Measurements from ENCODE around the gene BANK1.
A peak's percentile ranks its signal among the peaks of the same experiment; 100 is the strongest.

The BANK1 gene

GRCh38 chr4:101910786-101911373 lies 120.3 kb downstream of the BANK1 start:
- H3K4me3 ChIP-seq (ENCODE audit: low read depth, low read length), result no peak overlapping the region
- no peak for DNase-seq (ENCODE audit: low read depth)
- no peak for TF ChIP-seq CTCF (IDR thresholded peaks at IDR 0.05; ENCODE audit: control insufficient read depth, extremely low read depth, insufficient read depth)

GRCh38 chr4:101911616-101912015 lies 121.1 kb downstream of the BANK1 start:
- no peak overlapping the region for H3K4me3 ChIP-seq (ENCODE audit: low read depth, low read length)
- DNase-seq (ENCODE audit: low read depth), result no peak
- TF ChIP-seq CTCF (IDR thresholded peaks at IDR 0.05; ENCODE audit: control insufficient read depth, extremely low read depth, insufficient read depth), result no peak

GRCh38 chr4:101914761-101915160 lies 124.2 kb downstream of the BANK1 start:
- H3K4me3 ChIP-seq (ENCODE audit: low read depth, low read length), result no peak overlapping the region
- no peak for DNase-seq (ENCODE audit: low read depth)
- no peak for TF ChIP-seq CTCF (IDR thresholded peaks at IDR 0.05; ENCODE audit: control insufficient read depth, extremely low read depth, insufficient read depth)

GRCh38 chr4:101919373-101919977 lies 128.9 kb downstream of the BANK1 start:
- H3K4me3 ChIP-seq (ENCODE audit: low read depth, low read length), result no peak overlapping the region
- DNase-seq (ENCODE audit: low read depth), result no peak
- no peak for TF ChIP-seq CTCF (IDR thresholded peaks at IDR 0.05; ENCODE audit: control insufficient read depth, extremely low read depth, insufficient read depth)

GRCh38 chr4:101921370-101921769 lies 130.8 kb downstream of the BANK1 start:
- peak; percentile 99 for DNase-seq (ENCODE audit: low read depth)
- no peak overlapping the region for H3K4me3 ChIP-seq (ENCODE audit: low read depth, low read length)
- TF ChIP-seq CTCF (IDR thresholded peaks at IDR 0.05; ENCODE audit: control insufficient read depth, extremely low read depth, insufficient read depth), result no peak

- DNase-seq (ENCODE audit: low read depth), result no peak
- H3K4me3 ChIP-seq (ENCODE audit: low read depth, low read length), result no peak overlapping the region
- no peak for TF ChIP-seq CTCF (IDR thresholded peaks at IDR 0.05; ENCODE audit: control insufficient read depth, extremely low read depth, insufficient read depth)
These were observed 141.1 kb downstream of the BANK1 start for GRCh38 chr4:101931619-101932018.

- TF ChIP-seq CTCF (IDR thresholded peaks at IDR 0.05; ENCODE audit: control insufficient read depth, extremely low read depth, insufficient read depth), result no peak
- DNase-seq (ENCODE audit: low read depth), result no peak
- no peak overlapping the region for H3K4me3 ChIP-seq (ENCODE audit: low read depth, low read length)
These were observed 143.3 kb downstream of the BANK1 start for GRCh38 chr4:101933855-101934254.
